Fibroblast of lung (primary cell): Measurements from ENCODE around the gene HOXD11.

Experiments used
- EZH2 ChIP-seq: IDR thresholded peaks from 2 replicates; pipeline ENCODE4 v1.5.1; 2012; ENCODE audit warnings: low read length, control low read depth, mild to moderate bottlenecking; ENCODE audit errors: missing control alignments
- TF ChIP-seq, protein P1 (sequence below), 2 donors: IDR thresholded peaks in 1 of 2; conservative IDR thresholded peaks in 1 of 2; 1 replicate in 1 of 2; 2 replicates in 1 of 2; pipeline ENCODE4 v1.5.1; 2011 to 2012; ENCODE audit warnings: low read length in 2 of 2, control low read depth in 1 of 2, inconsistent platforms in 1 of 2, low read depth in 1 of 2, mild to moderate bottlenecking in 1 of 2

DNA sequence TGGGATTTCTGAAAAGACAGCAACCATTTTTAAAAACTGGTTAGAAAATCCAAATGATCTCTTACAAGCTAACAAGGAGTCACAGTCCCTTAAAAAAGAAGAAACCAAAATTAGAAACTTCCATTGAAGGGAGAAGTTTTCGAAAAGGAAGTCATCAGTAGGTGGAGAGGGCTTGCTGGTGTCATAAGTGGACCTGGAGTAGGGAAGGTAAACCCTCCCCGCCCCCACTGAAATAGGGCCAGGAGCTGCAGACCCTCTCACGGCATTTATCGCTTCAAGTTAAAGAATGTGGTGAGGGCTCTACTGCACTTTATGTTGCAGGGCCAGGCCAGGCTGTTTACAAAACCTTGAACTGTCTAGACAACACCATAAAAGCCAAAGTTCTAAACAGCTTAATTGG lies 2.9 kb downstream of the HOXD11 start:
- TF ChIP-seq, protein P1, sequence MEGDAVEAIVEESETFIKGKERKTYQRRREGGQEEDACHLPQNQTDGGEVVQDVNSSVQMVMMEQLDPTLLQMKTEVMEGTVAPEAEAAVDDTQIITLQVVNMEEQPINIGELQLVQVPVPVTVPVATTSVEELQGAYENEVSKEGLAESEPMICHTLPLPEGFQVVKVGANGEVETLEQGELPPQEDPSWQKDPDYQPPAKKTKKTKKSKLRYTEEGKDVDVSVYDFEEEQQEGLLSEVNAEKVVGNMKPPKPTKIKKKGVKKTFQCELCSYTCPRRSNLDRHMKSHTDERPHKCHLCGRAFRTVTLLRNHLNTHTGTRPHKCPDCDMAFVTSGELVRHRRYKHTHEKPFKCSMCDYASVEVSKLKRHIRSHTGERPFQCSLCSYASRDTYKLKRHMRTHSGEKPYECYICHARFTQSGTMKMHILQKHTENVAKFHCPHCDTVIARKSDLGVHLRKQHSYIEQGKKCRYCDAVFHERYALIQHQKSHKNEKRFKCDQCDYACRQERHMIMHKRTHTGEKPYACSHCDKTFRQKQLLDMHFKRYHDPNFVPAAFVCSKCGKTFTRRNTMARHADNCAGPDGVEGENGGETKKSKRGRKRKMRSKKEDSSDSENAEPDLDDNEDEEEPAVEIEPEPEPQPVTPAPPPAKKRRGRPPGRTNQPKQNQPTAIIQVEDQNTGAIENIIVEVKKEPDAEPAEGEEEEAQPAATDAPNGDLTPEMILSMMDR (conservative IDR thresholded peaks at IDR 0.05 in 1 of 2, IDR thresholded peaks at IDR 0.05 in 1 of 2; ENCODE audit: low read depth in 1 of 2, low read length in 2 of 2), result no peak
- TF ChIP-seq EZH2, result no peak
